RKO (cell line): ENCODE results near the gene CCN6.

Source experiments
- DNase-seq: peaks from one replicate; pipeline ENCODE4 v3.0.0-alpha.2; 2016; ENCODE audit warnings: low spot score

CCN6 gene

GRCh38 chr6:112117554-112117953, 63.6 kb downstream of the CCN6 start:
- DNase-seq = peak; percentile 43

- no peak for DNase-seq
Observed at GRCh38 chr6:112118034-112118433, 64.1 kb downstream of the CCN6 start.
